GM18868 (cell line): ENCODE measurements around the gene ADGRV1.

Experiments
- ATAC-seq: cut with Tn5 transposase; IDR thresholded peaks from one replicate; pipeline ENCODE4 v1.9.1; 2021; ENCODE audit warnings: mild to moderate bottlenecking, moderate library complexity; ENCODE audit not compliant: unreplicated experiment

The ADGRV1 gene

GRCh38 chr5:91123291-91123690, 564.7 kb downstream of the ADGRV1 start:
- no peak for ATAC-seq

- ATAC-seq = no peak
These were observed 565.3 kb downstream of the ADGRV1 start for GRCh38 chr5:91123901-91124300.

GRCh38 chr5:91125916-91126315, 567.3 kb downstream of the ADGRV1 start:
- no peak for ATAC-seq

- no peak for ATAC-seq
These were observed 567.9 kb downstream of the ADGRV1 start for GRCh38 chr5:91126448-91126847.

- no peak for ATAC-seq
These were observed 568.3 kb downstream of the ADGRV1 start for GRCh38 chr5:91126888-91127287.

DNA sequence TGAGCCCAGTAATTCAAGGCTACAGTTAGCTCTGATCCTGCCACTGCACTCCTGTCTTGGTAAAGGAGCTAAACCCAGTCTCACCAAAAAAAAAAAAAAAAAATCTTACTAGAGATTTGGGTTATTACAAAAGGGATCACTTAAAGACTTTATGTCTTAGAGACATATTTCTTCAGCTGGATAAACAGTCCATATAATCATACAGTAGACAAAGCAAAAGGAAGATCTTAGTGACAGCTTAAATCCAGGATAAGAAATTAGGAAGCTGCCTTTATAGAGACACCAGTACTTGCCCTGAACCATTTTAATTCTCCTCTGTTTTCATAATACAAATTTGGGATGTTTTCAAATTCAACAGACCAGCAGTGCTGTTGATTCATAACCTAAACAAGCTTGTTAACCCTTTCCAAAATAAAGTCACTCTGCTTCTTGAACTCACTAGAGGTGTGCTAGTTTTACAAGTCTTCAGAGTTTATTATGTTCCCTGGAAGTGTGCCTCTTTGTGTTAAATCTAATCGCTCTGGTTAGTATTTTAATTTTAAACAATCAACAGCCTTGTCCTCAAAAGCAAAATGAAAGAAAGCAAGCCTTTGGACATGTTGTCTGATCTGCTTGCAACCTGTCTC, 569.0 kb downstream of the ADGRV1 start:
- no peak for ATAC-seq

GRCh38 chr5:91128604-91129003, 570.0 kb downstream of the ADGRV1 start:
- no peak for ATAC-seq

- ATAC-seq = no peak
These were observed 571.2 kb downstream of the ADGRV1 start for GRCh38 chr5:91129748-91130147.

GRCh38 chr5:91130759-91131158, 572.2 kb downstream of the ADGRV1 start:
- no peak for ATAC-seq

GRCh38 chr5:91132550-91132949, 574.0 kb downstream of the ADGRV1 start:
- ATAC-seq = peak; percentile 87

GRCh38 chr5:91133183-91133582, 574.6 kb downstream of the ADGRV1 start:
- ATAC-seq = no peak

DNA sequence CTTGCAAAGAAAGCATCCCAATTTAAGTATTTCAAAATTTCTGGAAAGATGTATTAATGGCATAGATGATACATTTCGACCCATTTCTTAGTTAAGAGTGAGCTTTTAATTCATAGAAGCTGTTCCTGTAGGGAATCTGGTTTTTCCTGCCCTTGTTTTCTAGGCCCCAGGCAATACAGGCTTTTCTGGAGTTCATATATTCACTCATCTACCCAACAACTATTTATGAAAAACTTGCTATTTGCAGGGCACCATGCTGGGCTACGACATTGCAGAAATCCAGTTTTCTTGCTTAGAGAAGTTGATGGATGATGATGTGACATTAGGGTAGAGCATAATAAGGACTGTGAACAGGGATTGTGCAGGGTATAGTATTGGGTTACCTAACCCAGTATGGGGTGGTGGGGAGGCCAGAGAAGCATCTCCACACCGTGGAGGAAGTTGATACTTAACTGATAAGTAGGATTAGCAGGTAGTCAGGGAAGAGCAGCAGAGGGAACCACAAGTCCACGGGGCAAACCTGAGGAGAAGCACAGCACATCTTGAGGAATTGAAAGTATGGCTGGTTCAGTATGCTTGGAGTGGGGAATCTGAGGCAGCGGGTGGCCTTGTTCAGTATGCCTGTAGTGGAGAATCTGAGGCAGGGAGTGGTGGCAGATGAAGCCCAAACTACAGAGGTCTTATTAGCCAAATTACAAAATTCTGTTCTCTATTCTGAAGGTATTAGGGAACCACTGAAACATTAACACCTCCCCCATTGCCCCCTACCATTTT, 577.1 kb downstream of the ADGRV1 start:
- no peak for ATAC-seq

GRCh38 chr5:91136271-91136670, 577.7 kb downstream of the ADGRV1 start:
- no peak for ATAC-seq

- no peak for ATAC-seq
These were observed 579.0 kb downstream of the ADGRV1 start for GRCh38 chr5:91137647-91138046.

DNA sequence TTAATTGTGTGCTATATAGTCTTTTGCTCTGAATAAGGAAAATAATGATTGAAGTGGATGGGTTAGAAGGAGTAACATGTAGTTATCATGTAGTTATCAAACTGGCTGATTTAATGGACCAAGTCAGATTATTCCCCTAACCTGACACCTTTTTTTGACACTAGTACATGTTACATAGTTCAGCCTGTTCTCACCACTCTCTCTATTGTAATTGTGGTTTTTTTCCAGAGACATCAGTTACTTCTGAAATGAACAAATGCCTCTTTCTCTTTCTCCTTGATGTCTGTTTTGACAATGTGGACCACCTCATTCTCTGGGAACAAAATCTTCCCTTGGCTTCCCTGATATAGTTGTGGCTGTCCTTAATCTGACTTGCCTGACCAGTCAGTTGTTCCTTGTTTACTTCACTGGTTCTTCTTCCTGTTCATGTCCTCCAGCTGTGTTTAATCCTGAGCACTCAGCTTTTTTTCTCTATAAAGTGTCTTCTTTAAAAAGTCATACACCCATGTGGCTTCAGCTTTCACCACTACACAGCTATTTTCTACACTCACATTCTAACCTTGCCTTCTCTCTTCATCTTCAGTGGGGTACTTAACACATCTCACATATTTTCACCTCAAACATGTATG, 581.1 kb downstream of the ADGRV1 start:
- ATAC-seq = peak; percentile 56

DNA sequence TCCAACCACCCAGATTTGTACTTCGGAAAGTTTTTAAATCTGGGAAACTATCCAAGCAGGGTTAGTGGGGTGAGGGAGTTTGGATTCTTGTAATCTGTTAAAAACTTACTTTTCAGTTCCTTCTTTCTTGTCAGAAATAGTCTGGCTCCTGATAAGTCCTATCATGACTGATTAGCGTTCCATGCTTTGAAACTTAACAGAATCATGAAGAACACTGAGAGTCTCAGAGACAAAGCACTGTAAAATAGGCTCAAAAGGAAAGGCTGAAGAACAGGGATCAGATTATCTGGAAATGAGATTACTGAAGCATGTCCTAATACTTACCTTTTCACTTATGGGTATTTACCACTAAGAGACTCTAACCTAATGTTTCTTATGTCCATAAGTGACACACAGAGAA, 582.1 kb downstream of the ADGRV1 start:
- ATAC-seq = no peak

DNA sequence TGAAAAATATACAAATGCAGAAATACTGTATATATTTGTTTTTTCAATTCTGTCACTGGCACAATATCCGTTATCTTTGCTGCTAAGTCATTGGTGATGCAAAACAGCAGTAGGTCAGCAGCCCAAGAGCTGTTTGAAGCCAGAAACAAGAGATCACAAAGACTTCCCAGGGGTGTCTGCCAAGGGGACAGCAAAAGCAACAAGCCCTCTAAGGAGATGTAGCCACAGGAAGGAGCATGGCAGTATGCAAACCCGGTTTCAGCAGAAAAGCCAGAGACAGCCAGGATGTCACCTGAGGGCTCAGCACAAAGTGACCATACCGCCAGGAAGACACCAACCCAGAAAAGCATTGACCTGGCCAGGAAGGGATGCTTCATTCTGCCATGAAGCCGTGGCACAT, 583.0 kb downstream of the ADGRV1 start:
- ATAC-seq = no peak

DNA sequence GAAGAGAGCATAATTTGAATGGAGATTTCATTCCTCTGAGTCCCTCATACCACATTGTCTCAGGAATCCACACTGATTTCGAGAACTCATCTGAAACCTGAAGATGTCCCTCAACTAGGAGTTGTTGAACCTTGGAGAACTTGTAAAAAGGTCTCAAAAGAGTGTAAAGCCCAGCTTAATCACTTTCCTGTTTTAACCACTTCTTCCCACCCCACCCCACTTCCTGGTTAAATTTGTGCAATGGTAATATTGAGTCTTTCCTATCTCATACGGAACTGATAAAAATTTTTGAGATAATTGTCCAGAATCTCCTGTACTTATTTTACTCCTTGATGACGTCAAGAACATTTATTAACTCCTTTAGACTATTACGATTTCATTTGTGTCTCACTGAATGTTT, 583.8 kb downstream of the ADGRV1 start:
- no peak for ATAC-seq

- ATAC-seq = no peak
These were observed 584.2 kb downstream of the ADGRV1 start for GRCh38 chr5:91142819-91143218.

GRCh38 chr5:91143840-91144239, 585.2 kb downstream of the ADGRV1 start:
- no peak for ATAC-seq

DNA sequence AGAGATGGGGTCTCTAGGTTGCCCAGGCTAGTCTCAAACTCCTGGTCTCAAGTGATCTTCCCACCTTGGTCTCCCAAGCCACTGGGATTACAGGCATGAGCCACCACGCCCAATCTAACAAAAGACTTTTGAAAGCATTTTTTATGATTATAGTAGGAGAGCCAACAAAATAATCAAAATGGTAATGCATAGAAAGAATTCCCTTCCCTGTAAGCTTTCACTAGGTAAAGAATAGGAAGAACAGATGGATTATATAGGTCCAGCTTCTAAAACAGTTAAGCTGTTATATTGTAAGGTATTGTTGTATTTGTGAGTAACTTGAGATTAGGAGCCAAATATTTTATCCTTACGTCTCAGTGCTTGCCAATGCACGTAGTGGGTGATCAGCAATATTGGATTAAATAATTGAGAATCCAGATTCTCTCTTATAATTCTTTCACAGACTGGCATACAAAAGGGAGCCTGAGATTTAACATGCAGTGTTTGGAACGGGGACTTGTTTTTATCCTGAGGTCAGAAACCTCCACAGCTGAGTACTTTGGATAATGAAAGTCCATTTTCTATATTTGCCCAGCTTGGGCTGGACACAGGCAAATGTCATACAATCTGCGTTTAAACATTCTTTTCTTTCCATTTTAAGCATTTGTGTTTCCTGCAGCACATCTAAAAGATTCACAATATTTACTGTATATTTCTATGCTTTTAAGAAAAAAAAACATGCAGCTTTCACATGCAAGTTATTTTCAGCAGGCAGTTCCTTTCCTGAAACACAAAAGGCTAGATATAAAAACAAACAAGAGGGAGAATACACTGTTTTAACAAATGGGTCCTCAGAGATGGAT, 586.1 kb downstream of the ADGRV1 start:
- no peak for ATAC-seq

GRCh38 chr5:91145333-91145620, 586.7 kb downstream of the ADGRV1 start:
- no peak for ATAC-seq
